ENCODE data around the gene TFPI.

Gene TFPI

GRCh38 chr2:187429989-187430388, 124.2 kb downstream of the TFPI start:
- Histone ChIP-seq H3K18ac (ENCODE audit: low read length) (no peak overlapping the region), H4K91ac (ENCODE audit: low read depth, low read length, poor library complexity) (no peak overlapping the region), H3K4me3 (ENCODE audit: low read length in 2 of 2) (no peak overlapping the region), H3K27ac (replicated peaks; ENCODE audit: low read length) (no peak overlapping the region), H3K4ac (ENCODE audit: low read length) (no peak overlapping the region), H2BK5ac (ENCODE audit: low read length) (no peak overlapping the region), H3K9ac (ENCODE audit: low read depth, low read length, poor library complexity) (no peak overlapping the region), H2BK120ac (ENCODE audit: low read depth, low read length) (no peak overlapping the region), H3K4me2 (ENCODE audit: insufficient read depth, low read length, poor library complexity, severe bottlenecking) (no peak overlapping the region), H3K23ac (ENCODE audit: low read depth, low read length, poor library complexity) (no peak overlapping the region), H2AFZ (ENCODE audit: low read length) (peak overlapping the region; percentile 78), H4K8ac (ENCODE audit: low read depth, low read length) (no peak overlapping the region), H2AK5ac (ENCODE audit: low read depth, low read length) (no peak overlapping the region), H3K36me3 (replicated peaks in 1 of 2; ENCODE audit: control insufficient read depth in 2 of 2, insufficient read depth in 2 of 2, low read length in 2 of 2) (no peaks in the 10 kb centered on the region), H2BK15ac (ENCODE audit: low read length) (no peak overlapping the region), H2BK12ac (ENCODE audit: low read length) (no peak overlapping the region), H3K27me3 (ENCODE audit: control insufficient read depth in 3 of 3, insufficient read depth in 3 of 3, low read depth in 1 of 3, low read length in 3 of 3) (no peaks in the 10 kb centered on the region), H3K9me3 (replicated peaks in 1 of 2; ENCODE audit: control insufficient read depth in 2 of 2, insufficient read depth in 1 of 2, low read depth in 1 of 2, low read length in 2 of 2) (peaks cover 0 to 3% of the 10 kb centered on the region in 2 donors), H3K79me1 (ENCODE audit: low read depth, low read length) (no peaks in the 10 kb centered on the region), H3K14ac (ENCODE audit: low read length) (no peak overlapping the region), H3K4me1 (ENCODE audit: control insufficient read depth in 2 of 2, insufficient read depth in 1 of 2, low read depth in 1 of 2, low read length in 2 of 2) (peaks cover 0 to 16% of the 10 kb centered on the region in 2 donors)
- DNase-seq (ENCODE audit: low spot score) = no peak

- no peak overlapping the region for H3K4me3 ChIP-seq (ENCODE audit: low read length in 2 of 2)
- no peak overlapping the region for H3K14ac ChIP-seq (ENCODE audit: low read length)
- no peak overlapping the region for H4K91ac ChIP-seq (ENCODE audit: low read depth, low read length, poor library complexity)
- H3K23ac ChIP-seq (ENCODE audit: low read depth, low read length, poor library complexity) = no peak overlapping the region
- H3K27me3 ChIP-seq (ENCODE audit: control insufficient read depth in 3 of 3, insufficient read depth in 3 of 3, low read depth in 1 of 3, low read length in 3 of 3) = no peaks in the 10 kb centered on the region
- no peak overlapping the region for H3K4me2 ChIP-seq (ENCODE audit: insufficient read depth, low read length, poor library complexity, severe bottlenecking)
- H3K9ac ChIP-seq (ENCODE audit: low read depth, low read length, poor library complexity) = no peak overlapping the region
- H3K27ac ChIP-seq (replicated peaks; ENCODE audit: low read length) = no peak overlapping the region
- no peak overlapping the region for H2AFZ ChIP-seq (ENCODE audit: low read length)
- peaks cover 0 to 5% of the 10 kb centered on the region in 2 donors for H3K4me1 ChIP-seq (ENCODE audit: control insufficient read depth in 2 of 2, insufficient read depth in 1 of 2, low read depth in 1 of 2, low read length in 2 of 2)
- H3K18ac ChIP-seq (ENCODE audit: low read length) = no peak overlapping the region
- no peak overlapping the region for H2AK5ac ChIP-seq (ENCODE audit: low read depth, low read length)
- peaks cover 0 to 4% of the 10 kb centered on the region in 2 donors for H3K9me3 ChIP-seq (replicated peaks in 1 of 2; ENCODE audit: control insufficient read depth in 2 of 2, insufficient read depth in 1 of 2, low read depth in 1 of 2, low read length in 2 of 2)
- no CpG with 5 or more reads among the region's 1 CpG for WGBS, 2 donors (ENCODE audit: extremely low coverage in 2 of 2, insufficient read length in 2 of 2, insufficient replicate concordance in 1 of 2)
- no peak overlapping the region for H2BK12ac ChIP-seq (ENCODE audit: low read length)
- no peaks in the 10 kb centered on the region for H3K79me1 ChIP-seq (ENCODE audit: low read depth, low read length)
- H3K36me3 ChIP-seq (replicated peaks in 1 of 2; ENCODE audit: control insufficient read depth in 2 of 2, insufficient read depth in 2 of 2, low read length in 2 of 2) = no peaks in the 10 kb centered on the region
- H2BK15ac ChIP-seq (ENCODE audit: low read length) = no peak overlapping the region
- DNase-seq (ENCODE audit: low spot score) = no peak
- H2BK5ac ChIP-seq (ENCODE audit: low read length) = no peak overlapping the region
- H3K4ac ChIP-seq (ENCODE audit: low read length) = no peak overlapping the region
- no peak overlapping the region for H4K8ac ChIP-seq (ENCODE audit: low read depth, low read length)
- no peak overlapping the region for H2BK120ac ChIP-seq (ENCODE audit: low read depth, low read length)
Measured at GRCh38 chr2:187424146-187424545, 130.1 kb downstream of the TFPI start.

- H3K4me2 ChIP-seq (ENCODE audit: insufficient read depth, low read length, poor library complexity, severe bottlenecking) = no peak overlapping the region
- no CpG with 5 or more reads among the region's 1 CpG for WGBS, 2 donors (ENCODE audit: extremely low coverage in 2 of 2, insufficient read length in 2 of 2, insufficient replicate concordance in 1 of 2)
- H4K91ac ChIP-seq (ENCODE audit: low read depth, low read length, poor library complexity) = no peak overlapping the region
- no peak overlapping the region for H3K23ac ChIP-seq (ENCODE audit: low read depth, low read length, poor library complexity)
- no peak overlapping the region for H2BK12ac ChIP-seq (ENCODE audit: low read length)
- no peaks in the 10 kb centered on the region for H3K36me3 ChIP-seq (replicated peaks in 1 of 2; ENCODE audit: control insufficient read depth in 2 of 2, insufficient read depth in 2 of 2, low read length in 2 of 2)
- H3K27me3 ChIP-seq (ENCODE audit: control insufficient read depth in 3 of 3, insufficient read depth in 3 of 3, low read depth in 1 of 3, low read length in 3 of 3) = no peaks in the 10 kb centered on the region
- no peak overlapping the region for H3K4ac ChIP-seq (ENCODE audit: low read length)
- no peak for DNase-seq (ENCODE audit: low spot score)
- no peak overlapping the region for H2BK5ac ChIP-seq (ENCODE audit: low read length)
- H3K18ac ChIP-seq (ENCODE audit: low read length) = no peak overlapping the region
- no peak overlapping the region for H3K14ac ChIP-seq (ENCODE audit: low read length)
- H3K9me3 ChIP-seq (replicated peaks in 1 of 2; ENCODE audit: control insufficient read depth in 2 of 2, insufficient read depth in 1 of 2, low read depth in 1 of 2, low read length in 2 of 2) = peaks cover 0 to 4% of the 10 kb centered on the region in 2 donors
- no peak overlapping the region for H2BK15ac ChIP-seq (ENCODE audit: low read length)
- no peak overlapping the region for H3K4me3 ChIP-seq (ENCODE audit: low read length in 2 of 2)
- H3K27ac ChIP-seq (replicated peaks; ENCODE audit: low read length) = no peak overlapping the region
- no peak overlapping the region for H4K8ac ChIP-seq (ENCODE audit: low read depth, low read length)
- no peak overlapping the region for H2AK5ac ChIP-seq (ENCODE audit: low read depth, low read length)
- H2AFZ ChIP-seq (ENCODE audit: low read length) = no peak overlapping the region
- no peak overlapping the region for H2BK120ac ChIP-seq (ENCODE audit: low read depth, low read length)
- H3K9ac ChIP-seq (ENCODE audit: low read depth, low read length, poor library complexity) = no peak overlapping the region
- peaks cover 0 to 2% of the 10 kb centered on the region in 2 donors for H3K4me1 ChIP-seq (ENCODE audit: control insufficient read depth in 2 of 2, insufficient read depth in 1 of 2, low read depth in 1 of 2, low read length in 2 of 2)
- no peaks in the 10 kb centered on the region for H3K79me1 ChIP-seq (ENCODE audit: low read depth, low read length)
Measured at GRCh38 chr2:187422282-187422681, 132.0 kb downstream of the TFPI start.

GRCh38 chr2:187421519-187421918, 132.7 kb downstream of the TFPI start:
- Histone ChIP-seq H4K91ac (ENCODE audit: low read depth, low read length, poor library complexity) (no peak overlapping the region), H3K4me2 (ENCODE audit: insufficient read depth, low read length, poor library complexity, severe bottlenecking) (no peak overlapping the region), H3K27me3 (ENCODE audit: control insufficient read depth in 3 of 3, insufficient read depth in 3 of 3, low read depth in 1 of 3, low read length in 3 of 3) (no peaks in the 10 kb centered on the region), H3K9me3 (replicated peaks in 1 of 2; ENCODE audit: control insufficient read depth in 2 of 2, insufficient read depth in 1 of 2, low read depth in 1 of 2, low read length in 2 of 2) (peaks cover 0 to 4% of the 10 kb centered on the region in 2 donors), H3K36me3 (replicated peaks in 1 of 2; ENCODE audit: control insufficient read depth in 2 of 2, insufficient read depth in 2 of 2, low read length in 2 of 2) (no peaks in the 10 kb centered on the region), H3K9ac (ENCODE audit: low read depth, low read length, poor library complexity) (no peak overlapping the region), H3K23ac (ENCODE audit: low read depth, low read length, poor library complexity) (no peak overlapping the region), H3K4ac (ENCODE audit: low read length) (no peak overlapping the region), H2BK12ac (ENCODE audit: low read length) (no peak overlapping the region), H3K4me1 (ENCODE audit: control insufficient read depth in 2 of 2, insufficient read depth in 1 of 2, low read depth in 1 of 2, low read length in 2 of 2) (peaks cover 0 to 2% of the 10 kb centered on the region in 2 donors), H3K4me3 (ENCODE audit: low read length in 2 of 2) (no peak overlapping the region), H3K27ac (replicated peaks; ENCODE audit: low read length) (no peak overlapping the region), H2AK5ac (ENCODE audit: low read depth, low read length) (no peak overlapping the region), H2BK120ac (ENCODE audit: low read depth, low read length) (no peak overlapping the region), H3K14ac (ENCODE audit: low read length) (no peak overlapping the region), H4K8ac (ENCODE audit: low read depth, low read length) (no peak overlapping the region), H3K18ac (ENCODE audit: low read length) (no peak overlapping the region), H2AFZ (ENCODE audit: low read length) (no peak overlapping the region), H2BK5ac (ENCODE audit: low read length) (no peak overlapping the region), H2BK15ac (ENCODE audit: low read length) (no peak overlapping the region), H3K79me1 (ENCODE audit: low read depth, low read length) (no peaks in the 10 kb centered on the region)
- DNase-seq (ENCODE audit: low spot score) = no peak
- no CpG with 5 or more reads among the region's 3 CpGs for WGBS, 2 donors (ENCODE audit: extremely low coverage in 2 of 2, insufficient read length in 2 of 2, insufficient replicate concordance in 1 of 2)
